Measurements from ENCODE around the gene MCMBP. TPM values are rescaled to one million over a fixed set of nuclear protein-coding genes. Genes with fewer than 3 reads are reported as not detected.
A peak's percentile ranks its signal among the peaks of the same experiment; 100 is the strongest.
"Not testable (repeated sequence)": the region's sequence is repeated elsewhere in the genome, so short reads cannot be mapped to it uniquely, and the experiment has no call there.

The MCMBP gene
- total and polyA plus RNA-seq, 5 donors, result 15.4 to 30.9 (median 28.0) TPM

- intact Hi-C loops (cut with DNase I), result no loop called here
- no peak for ATAC-seq
- no peaks in the 10 kb centered on the region for H3K9me3 ChIP-seq (ENCODE audit: control insufficient read depth, low read length)
- no peaks in the 10 kb centered on the region for H3K27me3 ChIP-seq (ENCODE audit: control insufficient read depth, insufficient read depth)
- no peaks in the 10 kb centered on the region for H3K4me1 ChIP-seq (ENCODE audit: control insufficient read depth, insufficient read depth, low read length)
- WGBS, result 96% methylated on average over 3 of the region's 3 CpGs
- H3K27ac ChIP-seq (ENCODE audit: low read length), result no peak overlapping the region
- no peak for DNase-seq
- H3K4me3 ChIP-seq (ENCODE audit: low read length), result no peak overlapping the region
These were observed 64.5 kb downstream of the MCMBP start for GRCh38 chr10:119807960-119808697.

- intact Hi-C loops (cut with DNase I), result no loop called here
- DNase-seq (no peak), ATAC-seq (no peak)
- WGBS, result 97% methylated on average over 11 of the region's 11 CpGs
- H3K4me1 ChIP-seq (ENCODE audit: control insufficient read depth, insufficient read depth, low read length), result no peaks in the 10 kb centered on the region
- no peaks in the 10 kb centered on the region for H3K27me3 ChIP-seq (ENCODE audit: control insufficient read depth, insufficient read depth)
- no peak overlapping the region for H3K4me3 ChIP-seq (ENCODE audit: low read length)
- no peaks in the 10 kb centered on the region for H3K9me3 ChIP-seq (ENCODE audit: control insufficient read depth, low read length)
- H3K27ac ChIP-seq (ENCODE audit: low read length), result no peak overlapping the region
These were observed 66.1 kb downstream of the MCMBP start for GRCh38 chr10:119806334-119807130.

- Histone ChIP-seq H3K27ac (ENCODE audit: low read length) (no peak overlapping the region), H3K9me3 (ENCODE audit: control insufficient read depth, low read length) (no peaks in the 10 kb centered on the region), H3K4me3 (ENCODE audit: low read length) (no peak overlapping the region), H3K4me1 (ENCODE audit: control insufficient read depth, insufficient read depth, low read length) (no peaks in the 10 kb centered on the region), H3K27me3 (ENCODE audit: control insufficient read depth, insufficient read depth) (no peaks in the 10 kb centered on the region)
- no peak for ATAC-seq
- no peak for DNase-seq
- intact Hi-C loops (cut with DNase I), result no loop called here
- 72% methylated on average over 5 of the region's 5 CpGs for WGBS
These were observed 66.9 kb downstream of the MCMBP start for GRCh38 chr10:119805702-119806230.

- Histone ChIP-seq H3K4me1 (ENCODE audit: control insufficient read depth, insufficient read depth, low read length) (no peaks in the 10 kb centered on the region), H3K9me3 (ENCODE audit: control insufficient read depth, low read length) (no peaks in the 10 kb centered on the region), H3K4me3 (ENCODE audit: low read length) (no peak overlapping the region), H3K27me3 (ENCODE audit: control insufficient read depth, insufficient read depth) (no peaks in the 10 kb centered on the region), H3K27ac (ENCODE audit: low read length) (no peak overlapping the region)
- 88% methylated on average over 1 of the region's 1 CpG for WGBS
- no peak for DNase-seq
- ATAC-seq, result no peak
- intact Hi-C loops (cut with DNase I), result no loop called here
These were observed 69.4 kb downstream of the MCMBP start for GRCh38 chr10:119803264-119803663.

- Histone ChIP-seq H3K4me1 (ENCODE audit: control insufficient read depth, insufficient read depth, low read length) (no peaks in the 10 kb centered on the region), H3K9me3 (ENCODE audit: control insufficient read depth, low read length) (no peaks in the 10 kb centered on the region), H3K27me3 (ENCODE audit: control insufficient read depth, insufficient read depth) (no peaks in the 10 kb centered on the region), H3K27ac (ENCODE audit: low read length) (no peak overlapping the region), H3K4me3 (ENCODE audit: low read length) (no peak overlapping the region)
- intact Hi-C loops (cut with DNase I), result no loop called here
- WGBS, result 92% methylated on average over 6 of the region's 6 CpGs
- ATAC-seq, result no peak
- no peak for DNase-seq
These were observed 70.6 kb downstream of the MCMBP start for GRCh38 chr10:119801998-119802538.

- no peak for ATAC-seq
- no peak overlapping the region for H3K4me3 ChIP-seq (ENCODE audit: low read length)
- H3K27me3 ChIP-seq (ENCODE audit: control insufficient read depth, insufficient read depth), result no peaks in the 10 kb centered on the region
- intact Hi-C loops (cut with DNase I), result no loop called here
- no peaks in the 10 kb centered on the region for H3K9me3 ChIP-seq (ENCODE audit: control insufficient read depth, low read length)
- 96% methylated on average over 2 of the region's 2 CpGs for WGBS
- no peak for DNase-seq
- H3K27ac ChIP-seq (ENCODE audit: low read length), result no peak overlapping the region
- no peaks in the 10 kb centered on the region for H3K4me1 ChIP-seq (ENCODE audit: control insufficient read depth, insufficient read depth, low read length)
These were observed 71.5 kb downstream of the MCMBP start for GRCh38 chr10:119801176-119801575.

GRCh38 chr10:119796039-119796438, 76.6 kb downstream of the MCMBP start:
- H3K27ac ChIP-seq (ENCODE audit: low read length), result no peak overlapping the region
- H3K4me3 ChIP-seq (ENCODE audit: low read length), result no peak overlapping the region
- intact Hi-C loops (cut with DNase I), result no loop called here
- WGBS, result 95% methylated on average over 6 of the region's 6 CpGs
- no peaks in the 10 kb centered on the region for H3K4me1 ChIP-seq (ENCODE audit: control insufficient read depth, insufficient read depth, low read length)
- no peaks in the 10 kb centered on the region for H3K27me3 ChIP-seq (ENCODE audit: control insufficient read depth, insufficient read depth)
- ATAC-seq (no peak), DNase-seq (no peak)
- no peaks in the 10 kb centered on the region for H3K9me3 ChIP-seq (ENCODE audit: control insufficient read depth, low read length)

- DNase-seq; H3K9me3 ChIP-seq (ENCODE audit: control insufficient read depth, low read length); H3K4me1 ChIP-seq (ENCODE audit: control insufficient read depth, insufficient read depth, low read length); intact Hi-C loops (cut with DNase I); H3K27ac ChIP-seq (ENCODE audit: low read length); ATAC-seq; H3K27me3 ChIP-seq (ENCODE audit: control insufficient read depth, insufficient read depth); H3K4me3 ChIP-seq (ENCODE audit: low read length): not testable (repeated sequence)
- 96% methylated on average over 27 of the region's 32 CpGs for WGBS
These were observed 77.5 kb downstream of the MCMBP start for GRCh38 chr10:119795101-119795500.

- WGBS, result 66% methylated on average over 5 of the region's 5 CpGs
- Histone ChIP-seq H3K4me1 (ENCODE audit: control insufficient read depth, insufficient read depth, low read length) (no peaks in the 10 kb centered on the region), H3K27me3 (ENCODE audit: control insufficient read depth, insufficient read depth) (no peaks in the 10 kb centered on the region), H3K27ac (ENCODE audit: low read length) (no peak overlapping the region), H3K9me3 (ENCODE audit: control insufficient read depth, low read length) (no peaks in the 10 kb centered on the region), H3K4me3 (ENCODE audit: low read length) (no peak overlapping the region)
- intact Hi-C loops (cut with DNase I), result no loop called here
- DNase-seq (no peak), ATAC-seq (peak in 1 of 2 donors; percentile 52)
These were observed 86.4 kb downstream of the MCMBP start for GRCh38 chr10:119786117-119786769.

- Histone ChIP-seq H3K27ac (ENCODE audit: low read length) (no peak overlapping the region), H3K9me3 (ENCODE audit: control insufficient read depth, low read length) (no peaks in the 10 kb centered on the region), H3K4me3 (ENCODE audit: low read length) (no peak overlapping the region), H3K27me3 (ENCODE audit: control insufficient read depth, insufficient read depth) (no peaks in the 10 kb centered on the region), H3K4me1 (ENCODE audit: control insufficient read depth, insufficient read depth, low read length) (no peaks in the 10 kb centered on the region)
- no peak for DNase-seq
- WGBS, result 63% methylated on average over 7 of the region's 7 CpGs
- ATAC-seq, result peak in 1 of 2 donors; percentile 34
- intact Hi-C loops (cut with DNase I), result no loop called here
These were observed 88.1 kb downstream of the MCMBP start for GRCh38 chr10:119784340-119785067.
